ENCODE results near the gene BOLL. TPM values are rescaled to one million over a fixed set of nuclear protein-coding genes. Genes with fewer than 3 reads are reported as not detected.
"Not testable (repeated sequence)": the region's sequence is repeated elsewhere in the genome, so short reads cannot be mapped to it uniquely, and the experiment has no call there.

Gene BOLL
- total RNA-seq, 1 experiment from 2014 or later, result not detected

DNA sequence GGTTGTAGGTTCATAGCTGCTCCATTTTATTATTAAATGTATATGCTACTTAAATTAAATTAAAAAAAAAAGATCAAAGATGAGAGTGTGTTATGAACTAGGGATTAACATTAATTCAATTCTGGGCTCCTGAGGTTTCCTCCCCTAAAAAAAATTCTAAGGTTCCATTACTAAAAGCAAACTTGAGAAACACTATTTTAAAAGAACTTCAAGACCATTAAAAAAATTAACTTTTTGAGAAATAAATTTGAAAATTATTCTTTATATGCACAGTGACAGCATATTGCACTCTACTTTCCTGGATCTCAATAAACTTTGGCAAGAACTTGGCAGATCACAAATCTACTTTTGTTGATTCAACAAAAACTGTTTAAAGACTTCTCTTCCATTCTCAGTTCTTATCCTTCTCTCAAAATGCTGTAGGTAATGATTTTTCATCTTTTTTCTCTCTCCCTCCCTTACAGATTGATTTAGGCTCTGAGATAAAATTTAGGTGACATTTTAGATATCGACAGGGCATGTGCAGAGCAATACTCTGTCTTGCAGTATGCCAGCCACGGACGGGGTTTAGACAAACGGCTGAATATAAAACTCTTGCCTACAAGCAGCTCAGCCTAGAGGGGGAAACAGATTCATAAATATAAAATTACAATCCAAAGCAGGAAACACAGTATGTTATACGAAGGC, 80.5 kb downstream of the BOLL start:
- H3K79me2 ChIP-seq (ENCODE audit: low read depth), result peaks cover 40% of the 10 kb centered on the region
- peaks cover 13% of the 10 kb centered on the region; the same call in 1 of the 2 replicates for H4K20me1 ChIP-seq (ENCODE audit: insufficient read depth)
- H3K27ac ChIP-seq, result no peak overlapping the region
- no peaks in the 10 kb centered on the region for H3K9me3 ChIP-seq (ENCODE audit: insufficient read depth, low read depth)
- H3K4me3 ChIP-seq, result peak overlapping the region; percentile 98; the same call in 1 of the 2 replicates
- DNase-seq, result no peak
- peaks cover 15% of the 10 kb centered on the region for H3K4me1 ChIP-seq (replicated peaks; ENCODE audit: insufficient read depth)
- no TSS peak for BruUV-seq (replicated peaks)
- H2AFZ ChIP-seq, result peak overlapping the region; percentile 86
- no peaks in the 10 kb centered on the region; the same call in 1 of the 2 replicates for H3F3A ChIP-seq (ENCODE audit: insufficient read depth, low read depth)
- POLR2A ChIA-PET (ENCODE audit: unreplicated experiment), result interaction anchor here (0.7 to 1.0 kb wide), 2 partner anchors 188 to 1124 kb away, joined by 6 to 9 read pairs; partner anchors contain the start of gene MOB4
- 0 out of 2 replicates have a peak, but pooled peaks cover 4% of the 10 kb centered on the region for H3K36me3 ChIP-seq (ENCODE audit: low read depth)
- H3K27me3 ChIP-seq (ENCODE audit: insufficient read depth, low read depth), result no peaks in the 10 kb centered on the region
- peak overlapping the region; percentile 74 for H3K4me2 ChIP-seq
- no peaks in the 10 kb centered on the region for H3K9me2 ChIP-seq (ENCODE audit: insufficient read depth)
- TF ChIP-seq, protein P1, sequence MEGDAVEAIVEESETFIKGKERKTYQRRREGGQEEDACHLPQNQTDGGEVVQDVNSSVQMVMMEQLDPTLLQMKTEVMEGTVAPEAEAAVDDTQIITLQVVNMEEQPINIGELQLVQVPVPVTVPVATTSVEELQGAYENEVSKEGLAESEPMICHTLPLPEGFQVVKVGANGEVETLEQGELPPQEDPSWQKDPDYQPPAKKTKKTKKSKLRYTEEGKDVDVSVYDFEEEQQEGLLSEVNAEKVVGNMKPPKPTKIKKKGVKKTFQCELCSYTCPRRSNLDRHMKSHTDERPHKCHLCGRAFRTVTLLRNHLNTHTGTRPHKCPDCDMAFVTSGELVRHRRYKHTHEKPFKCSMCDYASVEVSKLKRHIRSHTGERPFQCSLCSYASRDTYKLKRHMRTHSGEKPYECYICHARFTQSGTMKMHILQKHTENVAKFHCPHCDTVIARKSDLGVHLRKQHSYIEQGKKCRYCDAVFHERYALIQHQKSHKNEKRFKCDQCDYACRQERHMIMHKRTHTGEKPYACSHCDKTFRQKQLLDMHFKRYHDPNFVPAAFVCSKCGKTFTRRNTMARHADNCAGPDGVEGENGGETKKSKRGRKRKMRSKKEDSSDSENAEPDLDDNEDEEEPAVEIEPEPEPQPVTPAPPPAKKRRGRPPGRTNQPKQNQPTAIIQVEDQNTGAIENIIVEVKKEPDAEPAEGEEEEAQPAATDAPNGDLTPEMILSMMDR (conservative IDR thresholded peaks at IDR 0.05), result no peak
- TF ChIP-seq EZH2 (IDR thresholded peaks at IDR 0.05; ENCODE audit: low read depth), result no peak
- CTCF ChIA-PET, result interaction anchor here (0.6 kb wide), 1 partner anchor 423 kb away, joined by 8 read pairs; no protein-coding TSS in a partner anchor
- intact Hi-C loops (cut with micrococcal nuclease; ENCODE audit: unreplicated experiment), result loop anchor here (5.0 to 10.0 kb wide), 6 partner anchors 73 to 1753 kb away; partner anchors contain the start of genes HSPE1, MOB4, SATB2 and SF3B1

DNA sequence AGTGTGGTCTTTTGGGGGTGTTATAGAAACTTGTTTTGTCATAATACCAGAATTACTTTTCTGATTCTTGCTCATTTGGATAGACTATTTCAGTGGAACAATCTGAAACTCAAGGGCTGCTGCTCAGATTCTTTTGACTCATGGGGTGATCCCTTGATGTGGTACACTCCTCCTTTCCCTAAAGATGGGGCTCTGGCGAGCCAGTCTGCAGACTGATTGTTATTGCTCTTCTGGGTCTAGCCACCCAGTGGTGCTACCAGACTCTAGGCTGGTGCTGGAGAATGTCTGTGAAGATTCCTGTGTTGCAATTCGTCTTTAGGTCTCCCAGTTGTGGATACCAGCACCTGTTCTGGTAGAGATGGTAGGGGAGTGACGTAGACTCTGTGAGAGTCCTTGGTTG, 84.2 kb downstream of the BOLL start:
- no peak for DNase-seq
- TF ChIP-seq, protein P1 (conservative IDR thresholded peaks at IDR 0.05), result no peak
- TF ChIP-seq EZH2 (IDR thresholded peaks at IDR 0.05; ENCODE audit: low read depth), result no peak
- Histone ChIP-seq H3K9me2 (ENCODE audit: insufficient read depth) (no peaks in the 10 kb centered on the region), H3K79me2 (ENCODE audit: low read depth) (peaks cover 6% of the 10 kb centered on the region), H4K20me1 (ENCODE audit: insufficient read depth) (no peaks in the 10 kb centered on the region), H3K27ac (no peak overlapping the region), H2AFZ (no peak overlapping the region), H3F3A (ENCODE audit: insufficient read depth, low read depth) (no peaks in the 10 kb centered on the region), H3K4me3 (no peak overlapping the region), H3K27me3 (ENCODE audit: insufficient read depth, low read depth) (no peaks in the 10 kb centered on the region), H3K4me1 (replicated peaks; ENCODE audit: insufficient read depth) (no peaks in the 10 kb centered on the region), H3K36me3 (ENCODE audit: low read depth) (no peaks in the 10 kb centered on the region), H3K9me3 (ENCODE audit: insufficient read depth, low read depth) (no peaks in the 10 kb centered on the region), H3K4me2 (no peak overlapping the region)
- no TSS peak for BruUV-seq (replicated peaks)
- ChIA-PET POLR2A (ENCODE audit: unreplicated experiment) (interaction anchor here (0.6 kb wide), 1 partner anchor 201 kb away, joined by 4 read pairs; the partner anchor contains the start of gene HSPD1), CTCF (no interaction called here)
- intact Hi-C loops (cut with micrococcal nuclease; ENCODE audit: unreplicated experiment), result loop anchor here (10.0 kb wide), 1 partner anchor 424 kb away; no protein-coding TSS in a partner anchor

DNA sequence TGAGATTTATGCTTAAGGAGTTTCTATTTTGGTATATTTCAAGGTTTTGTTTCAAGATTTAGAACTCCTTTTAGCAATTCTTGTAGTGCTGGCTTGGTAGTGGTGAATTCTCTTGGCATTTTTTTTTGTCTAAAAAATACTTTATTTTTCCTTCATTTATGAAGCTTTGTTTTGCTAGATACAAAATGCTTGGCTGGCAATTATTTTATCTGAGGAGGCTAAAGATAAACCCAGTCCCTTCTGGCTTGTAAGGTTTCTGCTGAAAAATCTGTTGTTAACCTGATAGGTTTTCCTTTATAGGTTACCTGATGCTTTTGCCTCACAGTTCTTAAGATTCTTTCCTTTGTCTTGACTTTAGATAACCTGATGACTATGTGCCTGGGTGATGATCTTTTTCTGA, 85.4 kb downstream of the BOLL start:
- POLR2A ChIA-PET (ENCODE audit: unreplicated experiment); H3K4me3 ChIP-seq; BruUV-seq (replicated peaks); H3K9me3 ChIP-seq (ENCODE audit: insufficient read depth, low read depth); H3K36me3 ChIP-seq (ENCODE audit: low read depth); DNase-seq; H2AFZ ChIP-seq; H3K4me1 ChIP-seq (replicated peaks; ENCODE audit: insufficient read depth); H4K20me1 ChIP-seq (ENCODE audit: insufficient read depth); H3K27ac ChIP-seq; CTCF ChIA-PET; H3K4me2 ChIP-seq; H3K27me3 ChIP-seq (ENCODE audit: insufficient read depth, low read depth); H3F3A ChIP-seq (ENCODE audit: insufficient read depth, low read depth); H3K79me2 ChIP-seq (ENCODE audit: low read depth); H3K9me2 ChIP-seq (ENCODE audit: insufficient read depth): not testable (repeated sequence)
- intact Hi-C loops (cut with micrococcal nuclease; ENCODE audit: unreplicated experiment), result loop anchor here (5.0 to 10.0 kb wide), 2 partner anchors 168 to 425 kb away; no protein-coding TSS in a partner anchor

DNA sequence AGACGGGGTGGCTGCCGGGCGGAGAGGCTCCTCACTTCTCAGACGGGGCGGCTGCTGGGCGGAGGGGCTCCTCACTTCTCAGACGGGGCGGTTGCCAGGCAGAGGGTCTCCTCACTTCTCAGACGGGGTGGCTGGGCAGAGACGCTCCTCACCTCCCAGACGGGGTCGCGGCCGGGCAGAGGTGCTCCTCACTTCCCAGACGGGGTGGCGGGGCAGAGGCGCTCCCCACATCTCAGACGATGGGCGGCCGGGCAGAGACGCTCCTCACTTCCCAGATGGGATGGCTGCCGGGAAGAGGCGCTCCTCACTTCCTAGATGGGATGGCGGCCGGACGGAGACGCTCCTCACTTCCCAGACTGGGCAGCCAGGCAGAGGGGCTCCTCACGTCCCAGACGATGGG, 88.5 kb downstream of the BOLL start:
- H3K36me3 ChIP-seq (ENCODE audit: low read depth); H3K4me1 ChIP-seq (replicated peaks; ENCODE audit: insufficient read depth); DNase-seq; H3K79me2 ChIP-seq (ENCODE audit: low read depth); H2AFZ ChIP-seq; H3K9me2 ChIP-seq (ENCODE audit: insufficient read depth); H3F3A ChIP-seq (ENCODE audit: insufficient read depth, low read depth); H4K20me1 ChIP-seq (ENCODE audit: insufficient read depth); H3K4me3 ChIP-seq; POLR2A ChIA-PET (ENCODE audit: unreplicated experiment); H3K9me3 ChIP-seq (ENCODE audit: insufficient read depth, low read depth); H3K4me2 ChIP-seq; BruUV-seq (replicated peaks); H3K27ac ChIP-seq; H3K27me3 ChIP-seq (ENCODE audit: insufficient read depth, low read depth); CTCF ChIA-PET: not testable (repeated sequence)
- intact Hi-C loops (cut with micrococcal nuclease; ENCODE audit: unreplicated experiment), result loop anchor here (5.0 kb wide), 1 partner anchor 171 kb away; no protein-coding TSS in a partner anchor

DNA sequence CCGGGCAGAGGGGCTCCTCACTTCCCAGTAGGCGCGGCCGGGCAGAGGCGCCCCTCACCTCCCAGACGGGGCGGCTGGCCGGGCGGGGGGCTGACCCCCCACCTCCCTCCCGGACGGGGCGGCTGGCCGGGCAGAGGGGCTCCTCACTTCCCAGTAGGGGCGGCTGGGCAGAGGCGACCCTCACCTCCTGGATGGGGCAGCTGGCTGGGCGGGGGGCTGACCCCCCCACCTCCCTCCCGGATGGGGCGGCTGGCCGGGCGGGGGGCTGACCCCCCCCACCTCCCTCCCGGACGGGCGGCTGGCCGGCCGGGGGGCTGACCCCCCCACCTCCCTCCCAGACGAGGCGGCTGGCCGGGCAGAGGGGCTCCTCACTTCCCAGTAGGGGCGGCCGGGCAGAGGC, 89.1 kb downstream of the BOLL start:
- H3K27ac ChIP-seq; H3K36me3 ChIP-seq (ENCODE audit: low read depth); BruUV-seq (replicated peaks); H2AFZ ChIP-seq; H3K9me2 ChIP-seq (ENCODE audit: insufficient read depth); H3K4me3 ChIP-seq; CTCF ChIA-PET; DNase-seq; H3K4me1 ChIP-seq (replicated peaks; ENCODE audit: insufficient read depth); H4K20me1 ChIP-seq (ENCODE audit: insufficient read depth); H3K79me2 ChIP-seq (ENCODE audit: low read depth); POLR2A ChIA-PET (ENCODE audit: unreplicated experiment); H3K27me3 ChIP-seq (ENCODE audit: insufficient read depth, low read depth); H3K9me3 ChIP-seq (ENCODE audit: insufficient read depth, low read depth); H3F3A ChIP-seq (ENCODE audit: insufficient read depth, low read depth); H3K4me2 ChIP-seq: not testable (repeated sequence)
- intact Hi-C loops (cut with micrococcal nuclease; ENCODE audit: unreplicated experiment), result loop anchor here (5.0 kb wide), 1 partner anchor 171 kb away; no protein-coding TSS in a partner anchor

DNA sequence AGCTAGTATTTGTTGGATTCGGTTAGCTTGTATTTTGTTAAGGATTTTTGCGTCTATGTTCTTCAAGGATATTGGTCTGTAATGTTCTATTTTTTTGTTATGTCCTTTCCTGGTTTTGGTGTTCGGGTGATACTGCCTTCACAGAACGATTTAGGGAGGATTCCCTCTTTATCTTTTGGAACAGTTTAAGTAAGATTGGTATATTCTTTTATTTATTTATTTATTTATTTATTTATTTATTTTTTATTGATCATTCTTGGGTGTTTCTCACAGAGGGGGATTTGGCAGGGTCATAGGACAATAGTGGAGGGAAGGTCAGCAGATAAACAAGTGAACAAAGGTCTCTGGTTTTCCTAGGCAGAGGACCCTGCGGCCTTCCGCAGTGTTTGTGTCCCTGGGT, 89.9 kb downstream of the BOLL start:
- H3F3A ChIP-seq (ENCODE audit: insufficient read depth, low read depth); H3K4me3 ChIP-seq; H3K27ac ChIP-seq; H4K20me1 ChIP-seq (ENCODE audit: insufficient read depth); H3K4me2 ChIP-seq; H3K36me3 ChIP-seq (ENCODE audit: low read depth); DNase-seq; H3K9me2 ChIP-seq (ENCODE audit: insufficient read depth); H3K79me2 ChIP-seq (ENCODE audit: low read depth); H2AFZ ChIP-seq; BruUV-seq (replicated peaks); POLR2A ChIA-PET (ENCODE audit: unreplicated experiment); H3K4me1 ChIP-seq (replicated peaks; ENCODE audit: insufficient read depth); H3K27me3 ChIP-seq (ENCODE audit: insufficient read depth, low read depth); H3K9me3 ChIP-seq (ENCODE audit: insufficient read depth, low read depth); CTCF ChIA-PET: not testable (repeated sequence)
- intact Hi-C loops (cut with micrococcal nuclease; ENCODE audit: unreplicated experiment), result loop anchor here (5.0 kb wide), 1 partner anchor 172 kb away; no protein-coding TSS in a partner anchor

Data from PC-9 (cell line).